ENCODE results near the gene GPR137B.
"Not testable (repeated sequence)": the region's sequence is repeated elsewhere in the genome, so short reads cannot be mapped to it uniquely, and the experiment has no call there.

- not testable (repeated sequence) for TF ChIP-seq KDM4B (CRISPR knock-in tag; IDR thresholded peaks at IDR 0.05); POLR2A (IDR thresholded peaks at IDR 0.05; ENCODE audit: insufficient read depth in 1 of 2, low read depth in 2 of 2, low read length in 2 of 2); EP300 (IDR thresholded peaks at IDR 0.05; ENCODE audit: low read depth in 2 of 2, low read length in 2 of 2); EP300 (CRISPR knock-in tag; IDR thresholded peaks at IDR 0.05; ENCODE audit: borderline replicate concordance); ZNF605 (CRISPR knock-in tag; IDR thresholded peaks at IDR 0.05); GABPA (IDR thresholded peaks at IDR 0.05; ENCODE audit: low read depth, low read length); GABPA (CRISPR knock-in tag; IDR thresholded peaks at IDR 0.05; ENCODE audit: low read depth); ZSCAN21 (CRISPR knock-in tag; IDR thresholded peaks at IDR 0.05; ENCODE audit: borderline replicate concordance); ZNF841 (CRISPR knock-in tag; IDR thresholded peaks at IDR 0.05; ENCODE audit: borderline replicate concordance)
Measured at GRCh38 chr1:236188084-236188483, 45.7 kb downstream of the GPR137B start.

Data from HepG2 (cell line).